WERI-Rb-1 (cell line): ENCODE results near the gene FCHO2.

Source experiments
- DNase-seq: peaks from one replicate; pipeline ENCODE4 v3.0.0-alpha.2; 2020
- H3K27ac ChIP-seq: fragments of 250-450 bp; sonication (Bioruptor Pico); 2 replicates; pipeline ENCODE4 v1.5.1; 2020; ENCODE audit warnings: mild to moderate bottlenecking, moderate library complexity
- H3K27me3 ChIP-seq: fragments of 250-450 bp; sonication (Bioruptor Pico); 2 replicates; pipeline ENCODE4 v1.5.1; 2021; ENCODE audit warnings: mild to moderate bottlenecking, low read depth, moderate library complexity; ENCODE audit not compliant: insufficient read depth, severe bottlenecking
- H3K36me3 ChIP-seq: fragments of 250-450 bp; sonication (Bioruptor Pico); 2 replicates; pipeline ENCODE4 v1.5.1; 2020; ENCODE audit warnings: mild to moderate bottlenecking, moderate library complexity
- H3K4me3 ChIP-seq: 2 replicates; pipeline ENCODE4 v1.5.1; 2011; ENCODE audit warnings: low read depth, mild to moderate bottlenecking, control low read depth, low read length
- H3K9me3 ChIP-seq: fragments of 250-450 bp; sonication (Bioruptor Pico); 2 replicates; pipeline ENCODE4 v1.5.1; 2021; ENCODE audit warnings: mild to moderate bottlenecking, moderate library complexity; ENCODE audit not compliant: severe bottlenecking
- TF ChIP-seq, protein P1 (sequence below): IDR thresholded peaks from 2 replicates; pipeline ENCODE4 v1.5.1; 2011; ENCODE audit warnings: low read depth, mild to moderate bottlenecking, control low read depth, inconsistent platforms, low read length

FCHO2 gene

DNA sequence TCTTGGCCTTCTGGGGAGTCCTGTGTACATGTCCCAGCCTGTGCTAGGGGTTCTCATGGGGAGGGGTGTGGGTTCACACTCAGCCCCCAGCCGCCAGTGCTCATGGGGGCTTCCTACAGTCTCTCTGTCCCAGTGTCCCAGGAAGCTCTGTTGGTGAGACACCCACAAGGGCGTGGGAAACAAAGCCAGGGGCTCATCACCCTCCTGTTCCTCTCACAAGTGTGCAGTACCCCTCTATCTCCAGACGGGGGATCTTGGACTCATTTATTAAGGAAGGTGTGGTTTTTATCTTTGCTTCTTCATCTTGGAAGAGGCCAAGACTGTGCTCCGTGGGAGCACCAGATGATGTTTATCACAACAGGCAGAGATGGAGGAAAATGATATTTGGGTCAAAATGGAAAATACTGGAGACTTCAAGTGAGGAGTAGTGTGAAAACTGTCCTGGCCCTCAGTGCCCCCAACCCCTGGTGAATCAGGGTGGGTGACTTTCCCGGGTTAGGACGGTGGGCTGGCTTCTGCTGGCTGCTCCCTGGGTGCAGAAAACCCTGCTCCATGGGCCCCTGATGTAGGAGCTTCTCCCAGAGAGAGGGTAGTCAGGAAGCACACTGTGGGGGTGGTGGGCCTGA lies 179.7 kb downstream of the FCHO2 start:
- Histone ChIP-seq H3K27ac (peak overlapping the region; percentile 35), H3K36me3 (no peaks in the 10 kb centered on the region), H3K9me3 (no peaks in the 10 kb centered on the region), H3K4me3 (no peak overlapping the region), H3K27me3 (no peaks in the 10 kb centered on the region)
- TF ChIP-seq, protein P1, sequence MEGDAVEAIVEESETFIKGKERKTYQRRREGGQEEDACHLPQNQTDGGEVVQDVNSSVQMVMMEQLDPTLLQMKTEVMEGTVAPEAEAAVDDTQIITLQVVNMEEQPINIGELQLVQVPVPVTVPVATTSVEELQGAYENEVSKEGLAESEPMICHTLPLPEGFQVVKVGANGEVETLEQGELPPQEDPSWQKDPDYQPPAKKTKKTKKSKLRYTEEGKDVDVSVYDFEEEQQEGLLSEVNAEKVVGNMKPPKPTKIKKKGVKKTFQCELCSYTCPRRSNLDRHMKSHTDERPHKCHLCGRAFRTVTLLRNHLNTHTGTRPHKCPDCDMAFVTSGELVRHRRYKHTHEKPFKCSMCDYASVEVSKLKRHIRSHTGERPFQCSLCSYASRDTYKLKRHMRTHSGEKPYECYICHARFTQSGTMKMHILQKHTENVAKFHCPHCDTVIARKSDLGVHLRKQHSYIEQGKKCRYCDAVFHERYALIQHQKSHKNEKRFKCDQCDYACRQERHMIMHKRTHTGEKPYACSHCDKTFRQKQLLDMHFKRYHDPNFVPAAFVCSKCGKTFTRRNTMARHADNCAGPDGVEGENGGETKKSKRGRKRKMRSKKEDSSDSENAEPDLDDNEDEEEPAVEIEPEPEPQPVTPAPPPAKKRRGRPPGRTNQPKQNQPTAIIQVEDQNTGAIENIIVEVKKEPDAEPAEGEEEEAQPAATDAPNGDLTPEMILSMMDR = peak; percentile 56; the same call in 1 of the 2 replicates
- peak; percentile 54 for DNase-seq

DNA sequence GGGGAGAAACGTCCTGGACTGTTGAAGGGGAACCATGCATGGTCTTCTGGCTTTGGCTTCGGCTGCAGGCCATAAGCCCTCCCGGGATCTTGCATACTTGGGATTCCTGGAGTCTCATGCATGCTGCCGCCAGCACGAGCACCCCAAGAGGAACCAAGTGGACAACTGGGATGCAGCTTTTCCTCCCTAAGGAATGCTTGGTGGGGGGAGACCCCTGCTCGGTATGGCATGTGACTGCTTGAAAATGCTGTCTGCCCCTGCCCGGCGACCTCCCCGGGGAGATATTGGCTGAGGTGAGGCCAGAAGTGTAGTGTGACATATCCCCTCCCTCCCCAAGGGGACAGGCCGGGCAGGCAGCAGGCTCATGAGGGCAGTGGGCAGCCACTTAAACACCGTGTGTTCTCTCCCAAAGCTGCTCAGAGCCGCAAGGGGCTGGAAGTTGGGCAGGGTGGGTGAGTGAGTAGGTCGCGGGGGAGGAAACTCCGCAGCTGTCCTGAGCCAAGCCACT lies 180.3 kb downstream of the FCHO2 start:
- no peak overlapping the region for H3K27ac ChIP-seq
- TF ChIP-seq, protein P1 = no peak
- H3K36me3 ChIP-seq = no peaks in the 10 kb centered on the region
- H3K9me3 ChIP-seq = no peaks in the 10 kb centered on the region
- no peaks in the 10 kb centered on the region for H3K27me3 ChIP-seq
- no peak overlapping the region for H3K4me3 ChIP-seq
- DNase-seq = no peak

DNA sequence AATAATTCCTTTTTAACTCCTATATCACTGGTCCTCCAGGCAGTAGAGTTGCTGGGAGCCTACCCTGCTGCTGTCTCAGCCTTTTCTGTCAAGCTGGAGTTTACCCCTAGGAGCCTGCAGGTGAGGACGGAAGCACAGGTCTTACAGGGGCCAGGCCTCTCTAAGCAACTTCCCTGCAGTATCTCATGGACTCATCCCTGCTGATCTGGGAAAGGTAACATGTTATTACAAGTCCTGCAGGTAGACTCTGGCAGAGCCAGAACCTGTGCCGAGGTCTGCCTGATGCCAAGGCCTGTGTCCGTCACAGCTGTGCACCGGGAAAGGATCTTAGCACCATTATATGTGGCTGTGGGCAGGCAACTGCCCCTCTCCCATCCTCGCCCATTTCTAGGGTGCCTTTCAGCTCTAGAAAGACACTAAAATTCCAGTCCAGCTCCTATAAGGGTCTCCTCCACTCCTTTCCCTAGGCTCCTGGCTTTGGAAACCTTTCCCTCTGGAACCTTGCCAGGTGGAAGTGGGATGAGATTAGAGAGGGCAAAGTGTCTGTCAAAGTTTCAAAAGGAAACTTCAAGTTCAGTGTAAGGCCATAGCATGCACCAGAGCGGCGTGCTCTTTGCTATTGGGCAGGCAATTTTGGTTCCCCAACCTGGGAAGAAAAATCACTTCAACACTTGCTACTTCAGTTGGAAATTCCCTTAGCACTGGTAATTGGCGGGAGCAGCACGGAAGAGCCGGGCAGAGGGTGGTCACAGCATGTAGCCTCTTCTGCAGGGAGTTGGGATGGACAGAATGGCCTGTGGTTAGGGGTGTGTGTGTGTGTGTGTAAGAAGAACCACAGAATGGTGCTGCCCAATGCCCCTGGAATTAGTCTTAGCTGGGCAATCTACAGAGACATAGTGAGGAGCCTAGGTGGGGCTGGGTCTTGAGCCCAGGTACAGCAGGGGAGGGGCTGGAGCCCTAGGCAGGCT lies 182.0 kb downstream of the FCHO2 start:
- TF ChIP-seq, protein P1 = no peak
- Histone ChIP-seq H3K27me3 (no peaks in the 10 kb centered on the region), H3K4me3 (no peak overlapping the region)

DNA sequence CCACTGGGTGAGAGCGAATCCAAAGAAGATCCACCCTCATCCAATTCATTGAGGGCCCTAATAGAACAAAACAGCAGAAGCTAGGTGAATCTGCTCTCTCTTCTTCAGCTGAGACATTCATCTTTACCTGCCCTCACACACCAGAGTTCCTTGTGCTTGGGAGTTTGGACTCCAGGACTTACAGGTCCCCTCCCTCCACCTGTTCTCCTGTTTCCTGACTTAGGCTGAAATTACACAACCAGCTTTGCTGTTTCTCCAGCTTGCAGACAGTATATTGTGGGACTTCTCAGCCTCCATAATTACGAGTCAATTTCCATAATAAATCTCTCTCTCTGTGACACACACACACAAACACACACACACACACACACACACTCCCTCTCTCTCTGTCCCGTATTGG lies 183.6 kb downstream of the FCHO2 start:
- Histone ChIP-seq H3K36me3 (no peaks in the 10 kb centered on the region), H3K9me3 (no peaks in the 10 kb centered on the region), H3K4me3 (no peak overlapping the region), H3K27me3 (no peaks in the 10 kb centered on the region), H3K27ac (no peak overlapping the region)
- DNase-seq = no peak
- TF ChIP-seq, protein P1 = no peak

More for the DNA sequence above, 182.0 kb downstream of the FCHO2 start:
- no peaks in the 10 kb centered on the region for H3K9me3 ChIP-seq
- no peak for DNase-seq
- no peak overlapping the region for H3K27ac ChIP-seq
- H3K36me3 ChIP-seq = no peaks in the 10 kb centered on the region
